ENCODE measurements around the gene NEK2.
"Not testable (repeated sequence)": the region's sequence is repeated elsewhere in the genome, so short reads cannot be mapped to it uniquely, and the experiment has no call there.

NEK2 gene

DNA sequence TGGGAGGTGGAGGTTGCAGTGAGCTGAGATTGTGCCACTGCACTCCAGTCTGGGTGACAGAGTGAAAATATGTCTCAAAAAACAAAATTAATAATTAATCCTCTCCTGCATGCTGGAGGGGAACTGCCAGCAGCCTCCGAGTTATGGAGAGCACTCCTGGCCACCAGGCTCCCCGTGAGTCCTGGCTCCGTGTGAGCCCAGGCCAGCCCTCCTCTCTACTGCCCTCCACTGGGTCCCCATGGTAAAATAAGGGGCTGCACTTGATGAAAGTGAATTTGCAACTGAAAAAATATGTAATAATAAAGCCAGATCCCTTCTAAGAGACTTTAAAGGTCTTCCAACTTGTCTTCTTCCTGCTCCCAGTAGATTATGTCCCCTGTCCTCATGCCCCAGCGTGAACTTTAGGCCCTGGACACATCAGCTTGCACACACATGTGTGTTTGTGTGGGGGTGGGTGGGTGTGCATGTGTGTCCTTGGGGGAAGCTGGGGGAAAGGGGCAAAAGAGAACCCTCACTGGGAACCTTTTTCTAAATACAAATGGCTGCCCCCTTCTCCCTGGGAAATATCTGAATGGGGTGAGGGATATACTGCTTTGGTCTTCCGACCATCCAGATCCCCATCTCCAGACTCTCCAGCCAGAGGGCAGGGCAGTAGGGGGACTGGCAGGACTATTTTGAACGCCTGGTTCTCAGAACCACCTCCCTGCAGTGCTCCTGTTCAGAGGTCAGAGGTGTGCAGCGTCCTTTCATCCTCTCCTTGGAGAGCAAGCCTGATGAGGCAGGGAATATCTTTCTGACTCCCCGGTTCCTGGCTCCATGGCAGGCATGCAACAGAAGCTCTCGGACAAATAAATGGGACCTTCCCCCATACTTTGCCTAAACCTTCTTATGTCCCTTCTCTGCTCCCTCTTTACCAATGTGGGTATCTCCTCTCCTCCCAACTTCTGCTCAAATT, 26.2 kb downstream of the NEK2 start:
- peak; percentile 46 to 50 for DNase-seq

DNA sequence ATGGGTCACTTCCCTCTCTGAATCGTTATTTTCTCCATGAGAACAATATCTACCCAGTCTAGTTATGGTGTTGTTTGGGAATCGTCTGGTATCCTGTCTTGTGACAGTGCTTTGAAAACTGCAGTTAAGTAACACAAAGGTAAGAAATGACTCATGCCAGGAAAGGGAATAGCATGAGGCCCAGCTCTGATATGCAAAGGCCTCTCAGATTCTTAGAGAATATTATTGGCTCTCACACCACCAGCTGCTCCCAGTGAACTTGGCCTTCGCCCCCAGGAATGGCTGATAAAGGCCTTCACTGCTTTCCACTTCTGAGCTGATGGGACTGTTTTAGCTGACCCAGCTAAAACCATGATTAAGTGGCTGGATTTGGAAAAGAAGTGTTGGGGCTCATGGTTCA, 27.1 kb downstream of the NEK2 start:
- no peak for DNase-seq

DNA sequence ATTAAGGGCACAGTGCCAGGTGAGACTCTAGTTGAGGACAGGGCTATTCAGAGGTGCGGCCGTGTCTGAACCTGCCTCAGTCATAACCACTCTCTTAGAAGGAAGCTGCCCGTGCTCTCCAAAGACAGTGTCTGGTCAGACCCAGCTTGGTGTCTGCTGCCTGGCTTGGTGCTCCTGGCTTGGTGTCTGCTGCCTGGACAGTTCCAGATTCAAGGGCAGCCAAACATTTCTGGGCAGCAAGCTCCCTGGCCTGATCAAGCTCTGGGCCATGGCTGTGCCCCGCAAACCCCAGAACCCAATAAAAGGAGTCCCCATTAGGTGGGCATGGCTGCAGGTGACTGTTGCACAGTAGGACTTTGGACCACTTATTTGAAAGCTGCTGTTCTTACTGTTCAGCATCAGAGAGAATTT, 27.7 kb downstream of the NEK2 start:
- DNase-seq, result no peak

DNA sequence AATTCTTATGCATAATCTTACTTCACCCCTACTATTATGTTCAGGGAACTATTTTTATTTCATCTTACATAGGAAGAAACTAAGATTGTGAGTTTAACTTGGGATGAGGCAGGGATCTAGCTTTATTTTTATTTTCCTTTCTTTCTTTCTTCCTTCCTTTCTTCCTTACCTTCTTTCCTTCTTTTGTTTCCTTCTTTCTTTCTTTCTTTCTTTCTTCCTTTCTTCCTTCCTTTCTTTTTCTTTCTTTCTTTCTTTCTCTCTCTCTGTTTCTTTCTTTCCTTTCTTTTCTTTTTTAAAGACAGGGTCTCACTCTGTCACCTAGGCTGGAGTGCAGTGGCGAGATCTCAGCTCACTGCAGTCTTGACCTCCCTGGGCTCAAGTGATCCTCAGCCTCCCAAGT, 28.9 kb downstream of the NEK2 start:
- no peak for DNase-seq

DNA sequence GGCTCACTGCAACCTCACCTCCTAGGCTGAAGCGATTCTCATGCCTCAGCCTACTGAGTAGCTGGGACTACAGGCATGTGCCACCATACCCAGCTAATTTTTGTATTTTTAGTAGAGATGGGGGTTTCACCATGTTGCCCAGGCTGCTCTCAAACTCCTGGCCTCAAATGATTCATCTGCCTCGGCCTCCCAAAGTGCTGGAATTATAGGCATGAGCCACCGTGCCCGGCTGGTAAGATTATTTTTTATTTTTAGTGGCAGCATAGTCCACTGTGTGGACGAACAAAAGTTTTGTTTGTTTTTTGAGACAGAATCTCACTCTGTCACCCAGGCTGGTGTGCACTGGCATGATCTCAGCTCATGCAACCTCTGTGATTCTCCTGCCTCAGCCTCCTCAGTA, 29.8 kb downstream of the NEK2 start:
- DNase-seq, result not testable (repeated sequence)

DNA sequence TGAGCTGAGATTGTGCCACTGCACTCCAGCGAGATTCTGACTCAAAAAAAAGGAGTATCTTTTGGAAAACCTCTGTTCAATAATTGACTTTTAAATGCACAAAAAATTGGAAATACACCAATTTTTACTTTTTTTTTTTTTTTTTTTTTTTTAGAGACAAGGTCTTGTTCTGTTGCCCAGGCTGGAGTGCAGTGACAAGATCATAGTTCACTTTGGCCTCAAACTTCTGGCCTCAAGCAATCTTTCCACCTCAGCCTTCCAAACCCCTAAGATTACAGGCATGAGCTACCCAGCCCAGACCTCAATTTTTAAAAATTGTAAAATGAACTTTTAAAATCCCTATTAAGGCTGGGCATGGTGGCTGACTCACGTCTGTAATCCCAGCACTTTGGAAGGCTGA, 30.8 kb downstream of the NEK2 start:
- no peak for DNase-seq

DNA sequence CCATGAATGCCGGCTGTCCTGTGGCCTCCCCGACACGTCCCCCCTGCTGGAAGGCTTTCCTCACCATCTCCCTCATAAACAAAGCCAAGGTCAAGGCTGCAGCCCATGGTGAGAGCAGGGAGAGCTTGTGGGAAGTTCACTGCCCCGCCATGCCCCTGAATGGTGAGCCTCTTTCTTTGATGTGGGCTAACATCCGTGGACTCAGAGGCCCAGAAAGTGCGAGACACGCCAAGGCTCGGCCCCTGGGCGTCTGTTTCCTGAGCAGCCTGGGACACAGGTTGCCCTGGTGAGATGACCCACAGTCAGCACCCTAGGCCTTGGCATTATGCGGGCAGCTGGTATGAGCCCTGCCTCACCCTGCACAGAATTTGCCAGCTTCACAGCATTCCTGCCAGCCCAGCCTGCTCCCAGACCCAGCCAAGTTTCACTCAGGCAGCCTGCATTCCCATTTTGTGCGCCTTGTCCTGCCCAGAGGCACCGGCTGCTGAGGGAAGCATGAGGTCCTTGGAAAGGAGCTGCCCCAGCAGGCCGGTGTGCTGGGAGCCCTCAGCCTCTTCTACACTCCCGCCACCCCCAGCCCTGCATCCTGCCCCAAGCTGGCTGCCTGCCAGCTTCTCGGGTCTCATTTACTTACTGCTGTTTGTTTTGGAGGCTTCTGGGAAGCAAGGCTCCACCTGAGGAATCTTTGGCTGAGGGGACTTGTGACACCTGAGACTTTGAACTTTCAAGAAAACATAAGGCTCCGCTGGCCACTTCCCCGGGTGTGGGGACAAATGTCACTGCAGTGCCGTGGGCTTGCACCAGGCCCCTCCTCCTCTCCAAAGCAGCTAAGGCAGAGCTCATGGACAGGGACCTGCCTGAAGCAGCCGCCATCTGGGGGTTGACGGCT, 31.9 kb downstream of the NEK2 start:
- DNase-seq, result no peak

DNA sequence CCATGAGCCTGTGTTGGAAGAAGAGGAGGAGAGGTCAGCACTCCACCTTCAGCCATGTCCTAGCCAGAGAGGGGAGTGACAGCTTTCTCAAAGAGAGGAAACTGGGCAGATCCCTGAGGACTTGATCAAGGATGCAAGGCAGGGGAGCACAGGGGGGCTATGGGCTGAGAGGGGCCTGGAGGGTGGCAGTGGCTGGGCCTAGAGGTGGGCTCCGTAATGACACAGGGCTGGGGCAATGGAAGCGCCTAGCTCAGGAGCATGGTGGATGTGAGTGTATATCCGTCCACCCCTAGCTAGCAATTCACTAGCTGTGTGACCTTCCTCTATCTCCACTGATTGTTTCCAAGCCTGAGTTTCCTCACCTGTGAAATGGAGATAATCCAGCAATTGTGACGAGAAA, 32.6 kb downstream of the NEK2 start:
- no peak for DNase-seq

DNA sequence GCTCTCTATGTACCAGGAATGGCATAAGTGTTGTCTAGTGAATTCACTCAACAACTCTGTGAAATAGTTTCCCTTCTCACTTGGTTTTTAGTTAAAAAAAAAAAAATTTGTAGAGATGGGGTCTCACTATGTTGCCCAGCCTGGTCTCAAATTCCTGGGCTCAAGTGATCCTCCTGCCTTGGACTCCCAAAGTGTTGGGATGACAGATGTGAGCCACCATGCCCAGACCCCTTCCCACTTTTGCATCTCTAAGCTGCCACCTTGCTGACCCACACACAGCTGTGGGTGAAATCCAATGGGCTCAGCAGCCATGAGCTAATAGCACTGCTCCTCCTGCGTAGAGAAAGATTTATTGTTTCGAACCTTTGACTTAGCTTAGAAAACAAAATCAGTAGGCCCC, 33.5 kb downstream of the NEK2 start:
- no peak for DNase-seq

DNA sequence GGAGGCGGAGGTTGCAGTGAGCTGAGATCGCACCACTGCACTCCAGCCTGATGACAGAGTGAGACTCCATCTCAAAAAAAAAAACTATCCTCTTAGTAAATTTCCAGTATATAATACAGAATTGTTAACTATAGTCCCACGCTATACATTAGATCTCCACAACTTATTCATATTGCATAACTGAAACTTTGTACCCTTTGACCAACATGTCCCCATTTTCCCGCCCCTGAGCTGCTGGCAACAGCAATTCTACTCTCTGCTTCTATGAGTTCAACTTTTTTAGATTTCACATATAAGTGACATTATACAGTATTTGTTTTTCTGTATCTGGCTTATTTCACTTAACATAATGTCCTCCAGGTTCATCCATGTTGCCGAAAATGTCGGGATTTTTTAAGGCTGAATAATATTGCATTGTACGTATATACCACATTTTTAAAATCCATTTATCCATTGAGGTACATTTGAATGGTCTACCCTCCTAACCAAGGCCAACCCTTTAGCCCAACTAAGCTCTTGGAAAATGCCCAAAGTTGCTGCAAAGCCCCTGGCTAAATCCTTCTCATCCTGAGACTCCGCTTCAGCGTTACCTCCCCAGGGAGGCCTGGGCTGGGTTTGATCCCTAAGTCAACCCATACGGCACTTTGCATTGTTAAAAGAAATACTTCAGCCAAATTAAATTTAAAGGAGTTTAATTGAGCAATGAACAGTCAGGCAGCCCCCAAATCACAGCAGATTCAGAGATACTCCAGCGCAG, 34.2 kb downstream of the NEK2 start:
- DNase-seq, result no peak

DNA sequence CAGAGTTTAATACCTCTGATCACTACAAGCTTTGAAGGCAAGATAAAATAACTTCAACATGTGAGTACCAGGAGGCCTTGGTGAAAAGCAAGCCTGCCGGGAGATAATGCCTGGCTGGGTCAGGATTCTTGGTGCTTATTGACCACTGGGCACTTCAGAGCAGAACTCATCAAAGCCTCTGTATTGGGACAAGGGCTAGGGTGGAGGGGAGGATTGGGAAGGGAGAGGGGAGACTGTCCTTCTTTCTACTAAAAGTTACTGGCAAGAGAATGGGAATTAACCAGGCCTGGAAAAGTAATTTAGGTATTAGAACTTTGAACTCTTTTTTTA, 35.2 kb downstream of the NEK2 start:
- DNase-seq, result no peak

DNA sequence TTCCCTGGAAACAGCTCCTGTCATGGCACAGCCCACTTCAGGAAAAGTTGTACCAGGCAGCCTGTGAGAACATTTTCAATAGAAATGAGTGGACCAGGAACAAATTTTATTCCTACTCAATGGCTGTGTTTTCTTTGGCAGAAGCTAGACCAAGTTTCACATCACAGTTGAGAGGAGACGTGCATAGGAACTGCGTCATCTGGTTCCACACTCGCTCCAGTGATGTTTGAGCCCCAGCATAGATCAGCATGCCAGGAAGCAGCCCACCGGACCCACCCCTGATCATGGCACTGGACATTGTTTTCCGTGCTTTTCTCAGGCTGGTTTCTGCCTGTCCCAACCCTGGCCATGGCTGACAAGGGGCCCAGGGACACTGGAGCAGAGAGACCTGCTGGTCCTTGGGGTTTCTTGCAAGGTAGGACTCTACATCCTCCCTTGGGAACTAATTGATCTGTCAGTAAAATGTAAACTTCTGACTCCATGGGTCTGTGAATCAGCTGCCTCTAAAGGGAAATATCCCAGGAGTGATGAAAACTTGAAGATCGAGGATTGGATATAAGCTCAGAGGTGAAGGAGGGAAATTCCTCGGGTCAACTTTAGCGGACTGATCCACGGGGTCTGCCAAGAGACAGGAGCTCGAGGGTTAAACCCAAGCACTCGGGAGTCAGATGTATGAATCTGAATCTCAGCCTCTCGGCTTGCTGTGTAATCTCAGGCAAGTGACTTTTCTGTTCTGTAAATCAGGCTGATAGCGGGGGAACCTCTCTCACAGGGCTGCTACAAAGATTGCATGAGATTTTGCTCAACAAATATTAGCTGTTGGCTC, 35.7 kb downstream of the NEK2 start:
- DNase-seq, result no peak

DNA sequence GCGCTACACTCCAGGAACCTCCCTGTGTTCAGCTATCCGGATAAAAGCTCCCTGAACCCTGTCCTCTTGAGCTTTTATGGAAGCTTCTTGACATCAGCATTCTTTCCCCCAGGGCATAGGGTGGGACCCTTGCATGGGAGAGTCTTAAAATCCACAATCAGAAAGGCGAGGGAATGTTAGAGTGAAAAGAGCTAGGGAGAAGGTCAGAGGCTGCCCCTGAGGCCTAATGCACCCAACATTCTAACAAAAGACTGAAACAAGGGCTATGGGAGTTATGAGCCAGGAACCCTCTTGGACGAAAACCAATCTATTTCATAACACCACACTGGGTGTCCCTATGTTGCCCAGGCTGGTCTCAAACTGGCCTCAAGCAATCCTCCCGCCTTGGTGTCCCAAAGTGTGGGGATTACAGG, 36.7 kb downstream of the NEK2 start:
- DNase-seq, result no peak

DNA sequence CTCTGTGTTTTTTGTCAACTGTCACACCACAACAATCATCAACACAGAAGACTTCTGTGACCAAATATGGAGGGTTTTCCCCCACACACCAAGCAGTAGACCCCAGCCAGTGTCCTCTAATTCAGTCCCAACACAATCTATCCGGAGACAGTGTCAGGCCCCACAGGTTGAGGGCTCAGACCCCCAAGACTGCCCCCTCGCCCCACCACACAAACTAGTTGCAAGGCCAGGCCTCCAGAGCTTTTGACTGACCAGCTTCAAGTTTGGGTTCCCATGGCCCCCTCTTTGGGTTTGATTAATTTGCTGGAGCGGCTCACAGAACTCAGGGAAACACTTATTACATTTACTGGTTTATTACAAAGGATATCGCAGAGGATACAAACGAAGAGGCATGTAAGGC, 37.2 kb downstream of the NEK2 start:
- no peak for DNase-seq

DNA sequence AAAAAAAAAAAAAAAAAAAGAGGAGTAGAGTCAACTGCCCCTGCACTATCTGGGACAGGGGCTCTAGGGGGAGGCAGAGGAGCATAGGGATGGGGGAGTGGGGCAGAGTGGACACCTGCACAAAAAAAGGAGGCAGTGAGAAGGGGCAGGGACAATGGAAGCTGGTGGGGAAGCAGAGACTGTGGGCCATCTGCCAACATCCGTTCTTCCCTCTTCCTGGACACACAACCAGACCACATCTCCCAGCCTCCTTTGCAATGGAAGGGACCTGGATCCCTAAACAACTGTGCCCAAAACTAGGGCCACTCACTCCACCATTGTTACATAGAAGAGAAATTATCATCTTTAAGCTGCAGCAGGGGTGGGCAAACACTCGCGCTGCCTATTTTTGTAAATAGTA, 38.4 kb downstream of the NEK2 start:
- no peak for DNase-seq

DNA sequence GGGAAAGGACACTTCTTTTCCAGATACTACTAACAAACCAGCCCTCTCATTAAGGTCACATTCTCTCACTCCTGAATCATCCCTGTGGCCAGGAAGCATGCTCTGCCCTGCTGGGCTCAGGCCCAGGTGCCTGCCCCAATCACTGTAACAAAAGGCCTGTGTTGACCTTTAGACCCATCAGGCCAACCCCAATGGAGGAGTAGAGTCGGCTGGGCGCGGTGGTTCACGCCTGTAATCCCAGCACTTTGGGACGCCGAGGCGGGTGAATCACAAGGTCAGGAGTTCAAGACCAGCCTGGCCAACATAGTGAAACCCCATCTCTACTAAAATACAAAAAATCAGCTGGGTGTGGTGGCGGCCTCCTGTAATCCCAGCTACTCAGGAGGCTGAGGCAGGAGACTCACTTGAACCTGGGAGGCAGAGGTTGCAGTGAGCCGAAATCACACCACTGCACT, 38.8 kb downstream of the NEK2 start:
- not testable (repeated sequence) for DNase-seq

DNA sequence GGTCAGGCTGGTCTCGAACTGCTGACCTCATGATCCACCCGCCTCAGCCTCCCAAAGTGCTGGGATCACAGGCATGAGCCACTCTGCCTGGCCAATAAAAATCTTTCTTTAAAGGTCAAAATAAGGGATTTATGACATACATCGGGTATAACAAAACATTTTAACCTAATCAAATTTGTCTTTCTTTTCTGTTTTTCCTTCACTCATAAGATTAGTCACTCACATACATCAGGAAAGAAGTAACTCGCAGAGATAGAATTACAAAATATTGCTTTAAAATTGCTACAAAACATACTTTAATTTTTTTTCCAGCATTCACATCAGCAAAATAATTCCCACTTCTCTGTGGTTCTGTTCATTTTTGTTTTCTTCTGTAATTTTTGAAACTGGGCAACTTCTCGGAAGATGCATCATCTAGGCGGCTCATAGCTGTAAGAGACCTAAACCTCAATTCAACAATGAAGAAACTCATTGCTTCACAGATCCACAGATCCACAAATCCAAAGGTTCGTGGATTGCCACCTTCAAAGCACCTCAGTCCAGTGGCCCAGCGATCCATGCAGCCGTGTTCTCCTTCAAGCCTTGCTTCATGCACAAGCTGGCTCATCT, 39.7 kb downstream of the NEK2 start:
- DNase-seq, result no peak

DNA sequence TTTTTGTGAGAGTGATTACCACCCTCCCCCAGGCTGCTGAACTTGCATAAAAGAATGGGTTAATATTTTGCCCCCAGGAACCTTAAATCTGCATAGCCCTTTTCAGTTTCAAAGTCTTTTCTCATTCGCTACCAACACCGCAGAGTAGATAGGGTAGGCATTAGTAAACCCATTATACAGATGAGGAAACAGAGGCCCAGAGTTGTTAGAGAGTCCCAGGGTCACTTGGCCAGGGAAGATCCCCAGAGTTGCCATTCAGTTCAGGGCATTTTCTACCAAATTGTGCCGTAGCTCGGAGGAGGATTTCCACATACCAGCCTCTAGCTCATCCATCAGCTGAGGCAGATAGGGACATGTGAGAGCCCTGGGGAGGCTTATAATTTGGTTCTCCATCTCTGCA, 40.5 kb downstream of the NEK2 start:
- no peak for DNase-seq

DNA sequence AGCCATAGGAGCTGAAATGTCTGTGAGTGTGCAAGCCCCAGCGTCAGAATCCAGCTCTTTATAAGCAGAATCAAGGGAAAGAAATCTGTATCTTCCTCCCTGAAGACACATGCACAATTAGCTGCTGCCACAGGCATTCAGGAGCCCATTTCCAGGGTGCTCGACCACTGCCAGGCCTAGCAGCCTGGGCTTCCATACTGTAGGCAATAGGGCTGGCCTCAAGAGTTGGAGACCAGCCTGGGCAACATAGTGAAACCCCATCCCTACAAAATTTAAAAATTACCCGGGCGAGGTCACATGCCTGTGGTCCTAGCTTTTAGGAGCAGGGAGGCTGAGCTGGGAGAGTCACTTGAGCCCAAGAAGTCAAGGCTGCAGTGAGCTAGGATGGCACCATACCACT, 41.0 kb downstream of the NEK2 start:
- no peak for DNase-seq

DNA sequence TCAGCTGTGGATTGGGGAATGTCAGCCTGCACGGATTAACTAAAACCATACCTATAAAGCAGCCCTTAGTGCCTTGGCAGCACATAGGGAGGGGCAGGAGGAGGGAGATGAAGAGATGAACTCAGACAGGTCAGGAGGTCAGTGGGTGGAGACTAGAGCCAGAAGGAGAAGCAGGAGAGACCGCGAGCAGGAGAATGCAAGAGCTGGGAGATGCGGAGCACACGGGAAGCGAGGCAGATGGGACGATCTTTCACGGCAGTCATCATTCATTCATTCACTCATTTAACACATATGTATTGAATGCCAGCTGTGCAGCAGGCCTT, 41.9 kb downstream of the NEK2 start:
- no peak for DNase-seq

DNA sequence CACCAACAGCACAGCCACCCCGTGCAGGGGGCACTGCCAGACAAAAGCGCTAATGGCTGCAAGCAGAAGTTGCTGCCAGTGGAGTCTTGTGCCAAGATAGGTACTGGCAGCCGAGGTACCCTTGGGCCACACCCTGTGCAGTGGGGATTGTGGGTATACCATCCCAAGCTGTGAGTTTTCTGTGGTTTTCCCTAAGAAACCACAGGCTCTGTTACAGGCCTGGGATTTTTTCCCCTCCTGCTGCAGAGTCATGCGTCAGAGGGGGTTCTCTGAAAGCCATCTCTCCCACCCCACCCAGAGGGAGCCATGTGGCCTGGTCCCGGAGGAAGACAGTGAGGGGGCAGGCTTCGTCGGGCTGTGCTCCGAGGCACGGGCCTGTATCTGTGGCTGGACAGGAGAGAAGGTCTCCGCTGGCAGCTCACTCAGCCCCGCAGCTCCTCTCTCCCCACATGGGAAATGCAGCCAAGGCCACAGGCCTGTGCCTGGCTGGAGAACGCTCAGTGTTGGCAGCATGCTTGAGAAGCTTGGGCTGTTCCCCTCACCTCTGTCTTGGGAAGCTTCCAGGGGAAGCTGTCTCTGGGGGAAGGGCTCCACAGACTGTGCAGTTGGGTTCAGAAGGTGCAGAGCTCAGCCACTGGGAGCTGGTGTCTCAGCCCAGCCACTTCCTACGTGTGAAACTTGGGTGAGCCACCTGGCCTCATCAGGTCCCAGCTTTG, 42.5 kb downstream of the NEK2 start:
- DNase-seq, result peak in 1 of 2 donors; percentile 18

All from inflammatory macrophage (primary cell).